IPS-18a (cell line): ENCODE results near the gene TREM2.
"Not testable (repeated sequence)": the region's sequence is repeated elsewhere in the genome, so short reads cannot be mapped to it uniquely, and the experiment has no call there.

Experiments used
- H3K27ac ChIP-seq: one replicate; pipeline ENCODE4 v1.5.1; 2013; ENCODE audit warnings: low read length
- H3K27me3 ChIP-seq: one replicate; pipeline ENCODE4 v1.6.1; 2013; ENCODE audit warnings: mild to moderate bottlenecking, low read length; ENCODE audit not compliant: control insufficient read depth, insufficient read depth
- H3K36me3 ChIP-seq: one replicate; pipeline ENCODE4 v1.6.1; 2013; ENCODE audit warnings: low read depth, low read length; ENCODE audit not compliant: control insufficient read depth
- H3K4me1 ChIP-seq: one replicate; pipeline ENCODE4 v1.6.1; 2013; ENCODE audit warnings: low read depth, low read length; ENCODE audit not compliant: control insufficient read depth
- H3K4me3 ChIP-seq: one replicate; pipeline ENCODE4 v1.5.1; 2013; ENCODE audit warnings: low read length
- H3K9ac ChIP-seq: one replicate; pipeline ENCODE4 v1.6.1; 2013; ENCODE audit warnings: mild to moderate bottlenecking, low read length, moderate library complexity
- H3K9me3 ChIP-seq: one replicate; pipeline ENCODE4 v1.6.1; 2013; ENCODE audit warnings: low read depth, low read length; ENCODE audit not compliant: control insufficient read depth

Gene TREM2

GRCh38 chr6:41147917-41148316 is 15.0 kb downstream of the TREM2 start:
- H3K4me3 ChIP-seq = no peak overlapping the region
- H3K9ac ChIP-seq = no peak overlapping the region
- H3K9me3 ChIP-seq = no peaks in the 10 kb centered on the region
- no peaks in the 10 kb centered on the region for H3K36me3 ChIP-seq
- no peak overlapping the region for H3K27ac ChIP-seq
- H3K4me1 ChIP-seq = no peaks in the 10 kb centered on the region
- H3K27me3 ChIP-seq = no peaks in the 10 kb centered on the region

GRCh38 chr6:41136911-41137310 is 26.0 kb downstream of the TREM2 start:
- H3K27ac ChIP-seq = no peak overlapping the region
- no peak overlapping the region for H3K4me3 ChIP-seq
- no peaks in the 10 kb centered on the region for H3K27me3 ChIP-seq
- H3K4me1 ChIP-seq = no peaks in the 10 kb centered on the region
- no peaks in the 10 kb centered on the region for H3K9me3 ChIP-seq
- no peaks in the 10 kb centered on the region for H3K36me3 ChIP-seq
- no peak overlapping the region for H3K9ac ChIP-seq

- no peak overlapping the region for H3K4me3 ChIP-seq
Observed at GRCh38 chr6:41135062-41135832, 27.7 kb downstream of the TREM2 start.

GRCh38 chr6:41132254-41132653 is 30.7 kb downstream of the TREM2 start:
- Histone ChIP-seq H3K9ac (no peak overlapping the region), H3K27ac (no peak overlapping the region), H3K4me1 (no peaks in the 10 kb centered on the region), H3K27me3 (no peaks in the 10 kb centered on the region), H3K4me3 (no peak overlapping the region), H3K9me3 (no peaks in the 10 kb centered on the region), H3K36me3 (no peaks in the 10 kb centered on the region)

More at GRCh38 chr6:41135062-41135832, 27.7 kb downstream of the TREM2 start:
- Histone ChIP-seq H3K27me3 (no peaks in the 10 kb centered on the region), H3K27ac (no peak overlapping the region), H3K9me3 (no peaks in the 10 kb centered on the region), H3K4me1 (no peaks in the 10 kb centered on the region), H3K36me3 (no peaks in the 10 kb centered on the region), H3K9ac (no peak overlapping the region)

- no peak overlapping the region for H3K9ac ChIP-seq
- H3K9me3 ChIP-seq = no peaks in the 10 kb centered on the region
- no peaks in the 10 kb centered on the region for H3K36me3 ChIP-seq
Observed at GRCh38 chr6:41125282-41125681, 37.6 kb downstream of the TREM2 start.

GRCh38 chr6:41122918-41123317 is 40.0 kb downstream of the TREM2 start:
- no peak overlapping the region for H3K4me3 ChIP-seq
- H3K4me1 ChIP-seq = no peaks in the 10 kb centered on the region
- H3K27me3 ChIP-seq = no peaks in the 10 kb centered on the region
- H3K27ac ChIP-seq = no peak overlapping the region
- H3K9ac ChIP-seq = no peak overlapping the region
- no peaks in the 10 kb centered on the region for H3K36me3 ChIP-seq
- H3K9me3 ChIP-seq = no peaks in the 10 kb centered on the region

More at GRCh38 chr6:41125282-41125681, 37.6 kb downstream of the TREM2 start:
- H3K4me1 ChIP-seq = no peaks in the 10 kb centered on the region
- no peak overlapping the region for H3K4me3 ChIP-seq
- H3K27me3 ChIP-seq = no peaks in the 10 kb centered on the region
- no peak overlapping the region for H3K27ac ChIP-seq

- Histone ChIP-seq H3K4me3 (no peak overlapping the region), H3K27ac (no peak overlapping the region), H3K9ac (no peak overlapping the region), H3K4me1 (no peaks in the 10 kb centered on the region), H3K9me3 (no peaks in the 10 kb centered on the region), H3K27me3 (no peaks in the 10 kb centered on the region), H3K36me3 (no peaks in the 10 kb centered on the region)
Observed at GRCh38 chr6:41122373-41122772, 40.5 kb downstream of the TREM2 start.

- no peaks in the 10 kb centered on the region for H3K9me3 ChIP-seq
- no peak overlapping the region for H3K27ac ChIP-seq
- no peaks in the 10 kb centered on the region for H3K4me1 ChIP-seq
- H3K4me3 ChIP-seq = no peak overlapping the region
- no peaks in the 10 kb centered on the region for H3K36me3 ChIP-seq
- no peak overlapping the region for H3K9ac ChIP-seq
- no peaks in the 10 kb centered on the region for H3K27me3 ChIP-seq
Observed at GRCh38 chr6:41120058-41120457, 42.9 kb downstream of the TREM2 start.

- H3K27me3 ChIP-seq = no peaks in the 10 kb centered on the region
- no peaks in the 10 kb centered on the region for H3K4me1 ChIP-seq
- no peak overlapping the region for H3K4me3 ChIP-seq
- H3K36me3 ChIP-seq = no peaks in the 10 kb centered on the region
- no peaks in the 10 kb centered on the region for H3K9me3 ChIP-seq
- H3K9ac ChIP-seq = no peak overlapping the region
- no peak overlapping the region for H3K27ac ChIP-seq
Observed at GRCh38 chr6:41119508-41119907, 43.4 kb downstream of the TREM2 start.

- not testable (repeated sequence) for H3K9ac ChIP-seq, H3K9me3 ChIP-seq, H3K36me3 ChIP-seq, H3K27ac ChIP-seq, H3K27me3 ChIP-seq, H3K4me3 ChIP-seq, H3K4me1 ChIP-seq
Observed at GRCh38 chr6:41115027-41115426, 47.9 kb downstream of the TREM2 start.

- Histone ChIP-seq H3K4me1 (no peaks in the 10 kb centered on the region), H3K27me3 (no peaks in the 10 kb centered on the region), H3K9ac (no peak overlapping the region), H3K36me3 (no peaks in the 10 kb centered on the region), H3K27ac (no peak overlapping the region), H3K4me3 (no peak overlapping the region), H3K9me3 (no peaks in the 10 kb centered on the region)
Observed at GRCh38 chr6:41111017-41111416, 51.9 kb downstream of the TREM2 start.
